ENCODE results near the gene SASH1. TPM values are rescaled to one million over a fixed set of nuclear protein-coding genes. Genes with fewer than 3 reads are reported as not detected.

Gene SASH1
- total RNA-seq, 1 donor from 2014 or later = 41.6 TPM

DNA sequence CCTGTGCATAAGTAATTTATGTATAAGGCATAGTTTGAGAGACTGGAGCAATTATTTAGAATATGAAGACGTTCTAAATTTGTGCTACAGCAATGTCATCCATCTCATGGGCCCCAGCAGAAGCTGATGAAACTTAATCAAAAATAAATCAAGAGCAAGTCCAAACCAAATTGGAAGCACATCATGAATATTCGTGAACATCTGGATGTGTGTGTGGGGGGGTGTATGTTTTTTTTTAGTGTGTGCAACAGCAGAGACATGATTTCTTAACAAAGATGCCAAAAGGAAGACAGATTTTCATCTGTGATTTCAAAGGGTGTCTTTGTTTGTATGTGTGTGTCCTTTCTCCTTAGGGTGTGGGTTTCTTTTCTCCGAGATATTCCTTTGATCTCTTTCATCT is 58.9 kb downstream of the SASH1 start:
- Mint-ChIP-seq H3K36me3 (ENCODE audit: insufficient read depth) (peaks cover 3% of the 10 kb centered on the region), H3K9me3 (ENCODE audit: low read depth) (no peaks in the 10 kb centered on the region), H3K27ac (no peak overlapping the region), H3K27me3 (no peaks in the 10 kb centered on the region), H3K4me3 (ENCODE audit: low read depth) (no peak overlapping the region), H3K4me1 (ENCODE audit: low read depth) (peaks cover 1% of the 10 kb centered on the region)
- no peak for DNase-seq (ENCODE audit: low spot score, unreplicated experiment)
- TF ChIP-seq, protein P1, sequence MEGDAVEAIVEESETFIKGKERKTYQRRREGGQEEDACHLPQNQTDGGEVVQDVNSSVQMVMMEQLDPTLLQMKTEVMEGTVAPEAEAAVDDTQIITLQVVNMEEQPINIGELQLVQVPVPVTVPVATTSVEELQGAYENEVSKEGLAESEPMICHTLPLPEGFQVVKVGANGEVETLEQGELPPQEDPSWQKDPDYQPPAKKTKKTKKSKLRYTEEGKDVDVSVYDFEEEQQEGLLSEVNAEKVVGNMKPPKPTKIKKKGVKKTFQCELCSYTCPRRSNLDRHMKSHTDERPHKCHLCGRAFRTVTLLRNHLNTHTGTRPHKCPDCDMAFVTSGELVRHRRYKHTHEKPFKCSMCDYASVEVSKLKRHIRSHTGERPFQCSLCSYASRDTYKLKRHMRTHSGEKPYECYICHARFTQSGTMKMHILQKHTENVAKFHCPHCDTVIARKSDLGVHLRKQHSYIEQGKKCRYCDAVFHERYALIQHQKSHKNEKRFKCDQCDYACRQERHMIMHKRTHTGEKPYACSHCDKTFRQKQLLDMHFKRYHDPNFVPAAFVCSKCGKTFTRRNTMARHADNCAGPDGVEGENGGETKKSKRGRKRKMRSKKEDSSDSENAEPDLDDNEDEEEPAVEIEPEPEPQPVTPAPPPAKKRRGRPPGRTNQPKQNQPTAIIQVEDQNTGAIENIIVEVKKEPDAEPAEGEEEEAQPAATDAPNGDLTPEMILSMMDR (IDR thresholded peaks at IDR 0.05; ENCODE audit: unreplicated experiment) = no peak

DNA sequence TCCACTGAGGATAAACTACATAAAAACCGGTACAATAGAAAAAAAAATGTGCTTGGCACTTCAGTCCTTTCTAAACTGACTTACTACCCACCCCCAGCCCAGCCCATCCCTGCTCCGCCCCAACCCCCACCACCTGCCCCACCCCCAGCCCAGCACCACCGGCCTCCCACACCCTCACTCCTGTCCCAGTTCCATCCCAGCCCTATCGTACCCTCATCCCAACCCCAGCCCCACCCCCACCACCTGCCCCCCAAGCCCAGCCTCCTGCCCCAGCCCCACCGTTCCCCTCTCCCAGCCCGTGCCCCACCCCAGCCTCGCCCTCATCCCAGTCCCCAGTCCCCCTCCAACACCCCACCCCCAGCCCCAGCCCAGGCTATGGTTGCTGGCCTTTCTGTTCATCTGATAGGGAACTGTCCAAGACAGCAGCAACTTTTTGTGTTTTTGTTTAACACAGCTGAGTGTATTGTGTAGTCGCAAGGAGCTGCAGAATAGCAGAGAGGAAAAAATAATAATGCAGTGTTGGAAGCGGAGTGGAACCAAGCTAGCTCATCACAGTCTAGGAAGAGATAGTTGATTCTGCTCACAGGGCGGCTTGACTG is 61.9 kb downstream of the SASH1 start:
- no peaks in the 10 kb centered on the region for H3K9me3 Mint-ChIP-seq (ENCODE audit: low read depth)
- no peak overlapping the region for H3K27ac Mint-ChIP-seq
- H3K4me3 Mint-ChIP-seq (ENCODE audit: low read depth) = no peak overlapping the region
- DNase-seq (ENCODE audit: low spot score, unreplicated experiment) = no peak
- TF ChIP-seq, protein P1 (IDR thresholded peaks at IDR 0.05; ENCODE audit: unreplicated experiment) = no peak
- H3K27me3 Mint-ChIP-seq = no peaks in the 10 kb centered on the region
- H3K4me1 Mint-ChIP-seq (ENCODE audit: low read depth) = no peaks in the 10 kb centered on the region
- no peaks in the 10 kb centered on the region for H3K36me3 Mint-ChIP-seq (ENCODE audit: insufficient read depth)

DNA sequence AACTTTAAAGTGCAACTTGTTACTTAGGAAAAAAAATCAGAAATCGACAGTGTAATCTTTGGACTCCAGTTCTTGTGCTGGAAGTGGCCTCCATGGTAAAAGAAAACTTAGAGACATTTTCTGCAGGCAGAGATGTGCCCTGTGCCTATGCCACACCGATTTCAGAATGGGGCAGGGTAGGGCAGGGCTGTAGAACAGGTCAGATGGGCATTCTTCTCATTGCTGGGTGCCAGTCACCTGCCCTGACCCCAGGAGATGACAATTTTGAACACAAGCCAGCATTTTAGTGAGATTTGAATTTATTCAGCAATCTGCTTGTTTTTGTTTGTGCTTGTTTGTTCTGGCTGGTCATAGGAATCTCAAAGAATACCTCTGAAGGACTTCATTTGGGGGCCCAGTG is 63.3 kb downstream of the SASH1 start:
- Mint-ChIP-seq H3K27ac (no peak overlapping the region), H3K36me3 (ENCODE audit: insufficient read depth) (no peaks in the 10 kb centered on the region), H3K27me3 (no peaks in the 10 kb centered on the region), H3K9me3 (ENCODE audit: low read depth) (no peaks in the 10 kb centered on the region), H3K4me1 (ENCODE audit: low read depth) (no peaks in the 10 kb centered on the region), H3K4me3 (ENCODE audit: low read depth) (no peak overlapping the region)
- TF ChIP-seq, protein P1 (IDR thresholded peaks at IDR 0.05; ENCODE audit: unreplicated experiment) = no peak
- DNase-seq (ENCODE audit: low spot score, unreplicated experiment) = no peak

DNA sequence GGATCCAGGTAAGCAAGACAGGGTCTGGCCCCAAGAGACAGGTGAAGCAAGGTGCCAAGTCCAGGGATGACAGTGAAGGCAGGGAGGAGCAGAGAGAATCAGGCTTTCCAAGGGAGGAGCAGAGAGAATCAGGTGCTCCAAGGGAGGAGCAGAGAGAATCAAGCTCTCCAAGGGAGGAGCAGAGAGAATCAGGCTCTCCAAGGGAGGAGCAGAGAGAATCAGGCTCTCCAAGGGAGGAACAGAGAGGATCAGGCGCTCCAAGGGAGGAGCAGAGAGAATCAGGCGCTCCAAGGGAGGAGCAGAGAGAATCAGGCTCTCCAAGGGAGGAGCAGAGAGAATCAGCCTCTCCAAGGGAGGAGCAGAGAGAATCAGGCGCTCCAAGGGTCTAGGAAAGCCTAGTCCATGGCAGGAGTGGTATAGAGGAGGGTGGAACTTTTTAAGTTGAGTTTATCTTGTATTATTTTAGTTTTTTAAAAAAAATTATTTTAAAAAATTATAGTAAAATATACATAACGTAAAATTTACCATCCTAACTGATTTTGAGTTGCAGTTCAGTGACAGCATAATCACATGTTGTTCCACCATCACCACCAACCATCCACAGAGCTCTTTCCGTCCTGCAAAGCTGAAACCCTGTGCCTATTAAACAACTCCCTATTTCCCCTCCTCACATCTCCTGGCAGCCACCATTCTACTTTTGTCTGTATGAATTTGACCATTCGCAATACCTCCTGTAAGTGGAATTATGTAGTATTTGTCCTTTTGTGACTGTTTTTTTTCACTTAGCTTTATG is 64.1 kb downstream of the SASH1 start:
- H3K9me3 Mint-ChIP-seq (ENCODE audit: low read depth) = no peaks in the 10 kb centered on the region
- no peak overlapping the region for H3K27ac Mint-ChIP-seq
- no peaks in the 10 kb centered on the region for H3K4me1 Mint-ChIP-seq (ENCODE audit: low read depth)
- H3K27me3 Mint-ChIP-seq = no peaks in the 10 kb centered on the region
- H3K4me3 Mint-ChIP-seq (ENCODE audit: low read depth) = no peak overlapping the region
- DNase-seq (ENCODE audit: low spot score, unreplicated experiment) = no peak
- H3K36me3 Mint-ChIP-seq (ENCODE audit: insufficient read depth) = no peaks in the 10 kb centered on the region
- TF ChIP-seq, protein P1 (IDR thresholded peaks at IDR 0.05; ENCODE audit: unreplicated experiment) = no peak

DNA sequence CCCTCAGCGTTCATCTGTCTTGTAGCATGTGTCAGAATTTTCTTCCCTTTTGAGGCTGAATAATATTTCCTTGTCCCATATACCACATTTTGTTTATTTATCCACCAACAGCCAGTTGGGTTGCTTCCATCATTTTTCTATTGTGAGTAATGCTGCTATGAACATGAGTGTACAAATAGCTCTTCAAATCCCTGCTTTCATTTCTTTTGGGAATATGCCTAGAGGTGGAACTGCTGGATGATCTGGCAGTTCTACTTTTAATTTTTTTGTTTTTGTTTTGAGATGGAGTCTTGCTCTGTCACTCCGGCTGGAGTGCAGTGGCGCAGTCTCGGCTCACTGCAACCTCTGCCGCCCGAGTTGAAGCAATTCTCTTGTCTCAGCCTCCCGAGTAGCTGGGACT is 64.7 kb downstream of the SASH1 start:
- Mint-ChIP-seq H3K9me3 (ENCODE audit: low read depth) (no peaks in the 10 kb centered on the region), H3K4me3 (ENCODE audit: low read depth) (no peak overlapping the region), H3K27ac (no peak overlapping the region), H3K36me3 (ENCODE audit: insufficient read depth) (no peaks in the 10 kb centered on the region), H3K27me3 (no peaks in the 10 kb centered on the region), H3K4me1 (ENCODE audit: low read depth) (no peaks in the 10 kb centered on the region)
- DNase-seq (ENCODE audit: low spot score, unreplicated experiment) = no peak
- TF ChIP-seq, protein P1 (IDR thresholded peaks at IDR 0.05; ENCODE audit: unreplicated experiment) = no peak

Data from progenitor cell of endocrine pancreas (in vitro differentiated cells).